Lower leg skin (tissue), 4 donors: ENCODE data around the gene TAF6L. TPM values are rescaled to one million over a fixed set of nuclear protein-coding genes. Genes with fewer than 3 reads are reported as not detected.
"Not testable (repeated sequence)": the region's sequence is repeated elsewhere in the genome, so short reads cannot be mapped to it uniquely, and the experiment has no call there.

Source experiments
- DNase-seq, 2 donors: peaks; one replicate each; pipeline ENCODE4 v3.0.0-alpha.2; 2019; ENCODE audit warnings: low spot score in 2 of 2
- H3K4me3 ChIP-seq: fragments of 200-600 bp; sonication (generic); 2 replicates; pipeline ENCODE4 v1.5.1; 2017; ENCODE audit warnings: mild to moderate bottlenecking, low read depth; ENCODE audit not compliant: poor library complexity, severe bottlenecking
- CTCF ChIP-seq, 3 donors: fragments of 450-650 bp; IDR thresholded peaks; one replicate each; pipeline ENCODE4 v1.5.1; 2016; ENCODE audit warnings: antibody characterized with exemption in 3 of 3, mild to moderate bottlenecking in 3 of 3, moderate library complexity in 2 of 3
- POLR2A ChIP-seq, 2 donors: fragments of 450-650 bp; IDR thresholded peaks; one replicate each; pipeline ENCODE4 v1.6.1; 2016 to 2017; ENCODE audit warnings: antibody characterized with exemption in 2 of 2, mild to moderate bottlenecking in 1 of 2, moderate library complexity in 1 of 2
- WGBS, 2 donors: methylation state at CpG; one replicate each; pipeline ENCODE4 v1.1.5; 2018; 5-methylcytosine and 5-hydroxymethylcytosine counted together
- intact Hi-C: fragments of 100-400 bp; cut with DNase I; formaldehyde crosslinking; loops from one replicate; pipeline ENCODE4 v1.15.0; 2023; ENCODE audit warnings: low total_unique reads
- total RNA-seq, 4 donors: library from RNA; depleted of rRNA; stranded (reverse); fragments of >200 nt; gene quantifications; one replicate each; pipeline ENCODE4 v1.1.0, GENCODE V29; 2016

Gene TAF6L
- total RNA-seq, 4 donors from 2014 or later: 21.0 to 79.2 (median 38.2) TPM

- no peak for TF ChIP-seq CTCF (IDR thresholded peaks at IDR 0.05)
- TF ChIP-seq POLR2A (IDR thresholded peaks at IDR 0.05): no peak
- no peak overlapping the region for H3K4me3 ChIP-seq
- intact Hi-C loops: no loop called here
- DNase-seq: no peak
These were observed 34.0 kb upstream of the TAF6L start for GRCh38 chr11:62737196-62737595.

GRCh38 chr11:62747475-62748160 lies 23.6 kb upstream of the TAF6L start:
- H3K4me3 ChIP-seq: no peak overlapping the region
- TF ChIP-seq CTCF (IDR thresholded peaks at IDR 0.05) (no peak), POLR2A (IDR thresholded peaks at IDR 0.05) (no peak)
- DNase-seq: no peak
- WGBS, 2 donors: 48 to 57% methylated on average over 9 of the region's 9 CpGs
- intact Hi-C loops: no loop called here

GRCh38 chr11:62749931-62750330 lies 21.3 kb upstream of the TAF6L start:
- 94 to 96% methylated on average over 5 of the region's 5 CpGs for WGBS, 2 donors
- intact Hi-C loops, H3K4me3 ChIP-seq, DNase-seq: not testable (repeated sequence)

GRCh38 chr11:62752177-62752785 lies 18.9 kb upstream of the TAF6L start:
- TF ChIP-seq CTCF (IDR thresholded peaks at IDR 0.05) (no peak), POLR2A (IDR thresholded peaks at IDR 0.05) (no peak)
- no peak for DNase-seq
- intact Hi-C loops: no loop called here
- no peak overlapping the region for H3K4me3 ChIP-seq
- WGBS, 2 donors: 92 to 97% methylated on average over 10 to 14 of the region's 14 CpGs

GRCh38 chr11:62752994-62753735 lies 18.0 kb upstream of the TAF6L start:
- intact Hi-C loops: no loop called here
- peak overlapping the region; percentile 13 for H3K4me3 ChIP-seq
- TF ChIP-seq POLR2A (IDR thresholded peaks at IDR 0.05): no peak
- no peak for TF ChIP-seq CTCF (IDR thresholded peaks at IDR 0.05)
- WGBS, 2 donors: 54 to 60% methylated on average over 14 to 15 of the region's 15 CpGs
- no peak for DNase-seq
